SK-N-SH treated with all-trans-retinoic acid at 6 μM for 48 hours (cell line): ENCODE measurements around the gene IDH1.

Experiments used
- ATAC-seq: fragments of 200-7000 bp; cut with Tn5 transposase; 3 replicates; pipeline ENCODE4 v1.9.1; 2020; ENCODE audit warnings: mild to moderate bottlenecking, moderate library complexity
- ARNTL ChIP-seq: fragments of 450-650 bp; formaldehyde crosslinking; IDR thresholded peaks from 2 replicates; pipeline ENCODE4 v1.5.0; 2020; ENCODE audit warnings: low read depth, mild to moderate bottlenecking, moderate library complexity, borderline replicate concordance
- BACH2 ChIP-seq: fragments of 250-450 bp; sonication (Bioruptor Pico); IDR thresholded peaks from 2 replicates; pipeline ENCODE4 v1.9.0; 2021; ENCODE audit warnings: mild to moderate bottlenecking, borderline replicate concordance
- ESRRG ChIP-seq: fragments of 250-450 bp; sonication (Bioruptor Pico); IDR thresholded peaks from 2 replicates; pipeline ENCODE4 v1.6.1; 2021; ENCODE audit warnings: mild to moderate bottlenecking
- GLIS3 ChIP-seq: fragments of 250-450 bp; sonication (Bioruptor Pico); IDR thresholded peaks from 2 replicates; pipeline ENCODE4 v1.5.0; 2020; ENCODE audit warnings: mild to moderate bottlenecking, moderate library complexity
- ISL1 ChIP-seq: fragments of 250-450 bp; sonication (Bioruptor Pico); IDR thresholded peaks from 2 replicates; pipeline ENCODE4 v2.1.2; 2022; ENCODE audit warnings: mild to moderate bottlenecking, moderate library complexity
- RARB ChIP-seq: fragments of 250-450 bp; sonication (Bioruptor Pico); IDR thresholded peaks from 2 replicates; pipeline ENCODE4 v1.8.0; 2021; ENCODE audit warnings: mild to moderate bottlenecking, moderate library complexity
- SNAI2 ChIP-seq: fragments of 250-450 bp; sonication (Bioruptor Pico); IDR thresholded peaks from 2 replicates; pipeline ENCODE4 v1.5.0; 2020; ENCODE audit warnings: mild to moderate bottlenecking, moderate library complexity
- TCF4 ChIP-seq: fragments of 250-450 bp; sonication (Bioruptor Pico); IDR thresholded peaks from 2 replicates; pipeline ENCODE4 v1.8.0; 2021; ENCODE audit warnings: mild to moderate bottlenecking, moderate library complexity, borderline replicate concordance
- TOX ChIP-seq: fragments of 250-450 bp; sonication (Bioruptor Pico); IDR thresholded peaks from 2 replicates; pipeline ENCODE4 v1.8.0; 2021; ENCODE audit warnings: mild to moderate bottlenecking, moderate library complexity, borderline replicate concordance
- ZC3H10 ChIP-seq: fragments of 250-450 bp; sonication (Bioruptor Pico); IDR thresholded peaks from 2 replicates; pipeline ENCODE4 v1.5.1; 2021; ENCODE audit warnings: mild to moderate bottlenecking, moderate library complexity
- ZFP30 ChIP-seq: fragments of 450-650 bp; formaldehyde crosslinking; IDR thresholded peaks from 2 replicates; pipeline ENCODE4 v1.5.0; 2022; ENCODE audit warnings: mild to moderate bottlenecking, moderate library complexity
- ZNF565 ChIP-seq: fragments of 450-650 bp; formaldehyde crosslinking; conservative IDR thresholded peaks from 2 replicates; pipeline ENCODE4 v1.5.0; 2020; ENCODE audit warnings: low read depth, mild to moderate bottlenecking, moderate library complexity
- ZNF70 ChIP-seq: fragments of 450-650 bp; formaldehyde crosslinking; IDR thresholded peaks from 2 replicates; pipeline ENCODE4 v1.5.0; 2020; ENCODE audit warnings: mild to moderate bottlenecking, moderate library complexity
- ZNF8 ChIP-seq: fragments of 450-650 bp; formaldehyde crosslinking; IDR thresholded peaks from 2 replicates; pipeline ENCODE4 v1.5.0; 2020; ENCODE audit warnings: mild to moderate bottlenecking, moderate library complexity
- TF ChIP-seq, protein P1 (sequence below): fragments of 250-450 bp; sonication (Bioruptor Pico); IDR thresholded peaks from 2 replicates; pipeline ENCODE4 v1.5.0; 2020; ENCODE audit warnings: mild to moderate bottlenecking, moderate library complexity
- TF ChIP-seq, protein P2 (sequence below): fragments of 250-450 bp; sonication (Bioruptor Pico); IDR thresholded peaks from 2 replicates; pipeline ENCODE4 v1.8.0; 2020; ENCODE audit warnings: mild to moderate bottlenecking, moderate library complexity, borderline replicate concordance
- TF ChIP-seq, protein P3 (sequence below): fragments of 250-450 bp; sonication (Bioruptor Pico); IDR thresholded peaks from 2 replicates; pipeline ENCODE4 v1.5.1; 2021; ENCODE audit warnings: mild to moderate bottlenecking, moderate library complexity
- TF ChIP-seq, protein P4 (sequence below): fragments of 250-450 bp; sonication (Bioruptor Pico); IDR thresholded peaks from 2 replicates; pipeline ENCODE4 v1.8.0; 2021; ENCODE audit warnings: low read depth, mild to moderate bottlenecking, moderate library complexity, borderline replicate concordance
- TF ChIP-seq, protein P5 (sequence below): fragments of 250-450 bp; sonication (Bioruptor Pico); IDR thresholded peaks from 2 replicates; pipeline ENCODE4 v1.5.1; 2020; ENCODE audit warnings: low read depth, mild to moderate bottlenecking, moderate library complexity

The IDH1 gene

DNA sequence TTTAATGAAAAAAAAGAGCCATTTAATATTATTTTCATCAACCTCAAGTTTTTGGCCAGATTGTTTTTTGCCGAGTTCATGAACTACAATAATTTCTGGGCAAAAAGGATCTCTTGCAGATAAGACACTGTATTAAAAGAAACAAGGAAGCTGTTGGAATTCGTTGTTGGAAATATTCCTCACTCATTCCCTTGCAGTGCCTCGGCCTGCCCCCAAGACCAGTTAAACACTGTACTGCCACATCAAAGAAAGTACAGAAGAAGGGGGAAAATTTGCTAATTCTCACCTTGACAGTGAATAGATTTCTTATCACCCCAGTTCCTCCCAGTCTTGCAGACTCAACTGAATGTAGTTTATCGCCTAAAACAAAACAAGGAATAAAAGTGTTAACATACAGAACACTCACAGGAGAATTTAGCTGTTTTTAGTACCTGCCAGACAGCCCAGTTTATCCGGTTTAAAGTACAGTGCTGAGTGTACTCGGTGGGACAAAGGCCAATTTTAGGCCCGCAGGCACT, 1.2 kb downstream of the IDH1 start:
- ATAC-seq, result peak; percentile 7
- TF ChIP-seq ZNF70 (CRISPR knock-in tag) (no peak), BACH2 (CRISPR knock-in tag) (no peak), ZC3H10 (CRISPR knock-in tag) (no peak), ZNF8 (CRISPR knock-in tag) (no peak), ZFP30 (CRISPR knock-in tag) (no peak)
- TF ChIP-seq, protein P1, sequence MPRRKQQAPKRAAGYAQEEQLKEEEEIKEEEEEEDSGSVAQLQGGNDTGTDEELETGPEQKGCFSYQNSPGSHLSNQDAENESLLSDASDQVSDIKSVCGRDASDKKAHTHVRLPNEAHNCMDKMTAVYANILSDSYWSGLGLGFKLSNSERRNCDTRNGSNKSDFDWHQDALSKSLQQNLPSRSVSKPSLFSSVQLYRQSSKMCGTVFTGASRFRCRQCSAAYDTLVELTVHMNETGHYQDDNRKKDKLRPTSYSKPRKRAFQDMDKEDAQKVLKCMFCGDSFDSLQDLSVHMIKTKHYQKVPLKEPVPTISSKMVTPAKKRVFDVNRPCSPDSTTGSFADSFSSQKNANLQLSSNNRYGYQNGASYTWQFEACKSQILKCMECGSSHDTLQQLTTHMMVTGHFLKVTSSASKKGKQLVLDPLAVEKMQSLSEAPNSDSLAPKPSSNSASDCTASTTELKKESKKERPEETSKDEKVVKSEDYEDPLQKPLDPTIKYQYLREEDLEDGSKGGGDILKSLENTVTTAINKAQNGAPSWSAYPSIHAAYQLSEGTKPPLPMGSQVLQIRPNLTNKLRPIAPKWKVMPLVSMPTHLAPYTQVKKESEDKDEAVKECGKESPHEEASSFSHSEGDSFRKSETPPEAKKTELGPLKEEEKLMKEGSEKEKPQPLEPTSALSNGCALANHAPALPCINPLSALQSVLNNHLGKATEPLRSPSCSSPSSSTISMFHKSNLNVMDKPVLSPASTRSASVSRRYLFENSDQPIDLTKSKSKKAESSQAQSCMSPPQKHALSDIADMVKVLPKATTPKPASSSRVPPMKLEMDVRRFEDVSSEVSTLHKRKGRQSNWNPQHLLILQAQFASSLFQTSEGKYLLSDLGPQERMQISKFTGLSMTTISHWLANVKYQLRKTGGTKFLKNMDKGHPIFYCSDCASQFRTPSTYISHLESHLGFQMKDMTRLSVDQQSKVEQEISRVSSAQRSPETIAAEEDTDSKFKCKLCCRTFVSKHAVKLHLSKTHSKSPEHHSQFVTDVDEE (CRISPR knock-in tag), result no peak
- TF ChIP-seq, protein P2, sequence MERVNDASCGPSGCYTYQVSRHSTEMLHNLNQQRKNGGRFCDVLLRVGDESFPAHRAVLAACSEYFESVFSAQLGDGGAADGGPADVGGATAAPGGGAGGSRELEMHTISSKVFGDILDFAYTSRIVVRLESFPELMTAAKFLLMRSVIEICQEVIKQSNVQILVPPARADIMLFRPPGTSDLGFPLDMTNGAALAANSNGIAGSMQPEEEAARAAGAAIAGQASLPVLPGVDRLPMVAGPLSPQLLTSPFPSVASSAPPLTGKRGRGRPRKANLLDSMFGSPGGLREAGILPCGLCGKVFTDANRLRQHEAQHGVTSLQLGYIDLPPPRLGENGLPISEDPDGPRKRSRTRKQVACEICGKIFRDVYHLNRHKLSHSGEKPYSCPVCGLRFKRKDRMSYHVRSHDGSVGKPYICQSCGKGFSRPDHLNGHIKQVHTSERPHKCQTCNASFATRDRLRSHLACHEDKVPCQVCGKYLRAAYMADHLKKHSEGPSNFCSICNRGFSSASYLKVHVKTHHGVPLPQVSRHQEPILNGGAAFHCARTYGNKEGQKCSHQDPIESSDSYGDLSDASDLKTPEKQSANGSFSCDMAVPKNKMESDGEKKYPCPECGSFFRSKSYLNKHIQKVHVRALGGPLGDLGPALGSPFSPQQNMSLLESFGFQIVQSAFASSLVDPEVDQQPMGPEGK (CRISPR knock-in tag), result no peak

DNA sequence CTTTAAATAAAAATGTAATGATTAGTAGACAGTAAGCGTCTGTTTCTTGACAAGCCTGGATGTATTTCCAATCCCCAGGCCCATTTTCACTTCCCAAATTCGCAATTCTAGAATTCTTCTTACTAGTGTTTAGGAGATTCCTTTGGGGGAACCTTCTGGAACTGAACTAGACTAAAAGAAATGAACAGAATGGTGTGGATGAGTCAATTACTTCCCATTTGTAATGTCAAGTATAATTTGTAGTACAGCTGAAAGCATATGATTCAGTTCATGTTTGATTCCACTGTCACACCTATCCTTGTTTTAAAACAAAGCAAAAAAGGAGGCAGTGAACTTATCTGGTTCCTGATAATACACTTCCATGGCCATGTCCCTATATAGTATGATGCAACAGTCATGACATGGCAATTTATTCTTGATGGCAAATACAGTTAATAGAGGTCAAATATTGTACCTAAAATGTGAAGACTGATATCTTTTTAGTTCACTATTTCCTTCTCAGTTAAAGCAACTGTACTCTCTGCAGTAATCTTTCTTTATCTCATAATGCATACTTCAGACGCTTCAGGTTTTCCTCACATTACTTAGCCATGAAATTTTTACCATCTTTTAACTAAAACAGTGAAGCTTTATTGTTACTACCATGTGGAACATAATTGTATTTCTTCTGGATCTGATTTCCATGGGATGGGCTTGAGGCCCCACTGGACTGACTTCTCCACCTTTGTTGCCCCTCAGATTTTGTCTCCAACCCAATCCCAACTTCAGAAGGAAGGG, 2.0 kb downstream of the IDH1 start:
- ATAC-seq, result no peak
- TF ChIP-seq ESRRG (CRISPR knock-in tag), result no peak
- no peak for TF ChIP-seq ZFP30 (CRISPR knock-in tag)
- TF ChIP-seq, protein P3, sequence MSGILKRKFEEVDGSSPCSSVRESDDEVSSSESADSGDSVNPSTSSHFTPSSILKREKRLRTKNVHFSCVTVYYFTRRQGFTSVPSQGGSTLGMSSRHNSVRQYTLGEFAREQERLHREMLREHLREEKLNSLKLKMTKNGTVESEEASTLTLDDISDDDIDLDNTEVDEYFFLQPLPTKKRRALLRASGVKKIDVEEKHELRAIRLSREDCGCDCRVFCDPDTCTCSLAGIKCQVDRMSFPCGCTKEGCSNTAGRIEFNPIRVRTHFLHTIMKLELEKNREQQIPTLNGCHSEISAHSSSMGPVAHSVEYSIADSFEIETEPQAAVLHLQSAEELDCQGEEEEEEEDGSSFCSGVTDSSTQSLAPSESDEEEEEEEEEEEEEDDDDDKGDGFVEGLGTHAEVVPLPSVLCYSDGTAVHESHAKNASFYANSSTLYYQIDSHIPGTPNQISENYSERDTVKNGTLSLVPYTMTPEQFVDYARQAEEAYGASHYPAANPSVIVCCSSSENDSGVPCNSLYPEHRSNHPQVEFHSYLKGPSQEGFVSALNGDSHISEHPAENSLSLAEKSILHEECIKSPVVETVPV (CRISPR knock-in tag), result no peak
- TF ChIP-seq SNAI2, result no peak
- TF ChIP-seq, all 23 proteins: peak for 0

DNA sequence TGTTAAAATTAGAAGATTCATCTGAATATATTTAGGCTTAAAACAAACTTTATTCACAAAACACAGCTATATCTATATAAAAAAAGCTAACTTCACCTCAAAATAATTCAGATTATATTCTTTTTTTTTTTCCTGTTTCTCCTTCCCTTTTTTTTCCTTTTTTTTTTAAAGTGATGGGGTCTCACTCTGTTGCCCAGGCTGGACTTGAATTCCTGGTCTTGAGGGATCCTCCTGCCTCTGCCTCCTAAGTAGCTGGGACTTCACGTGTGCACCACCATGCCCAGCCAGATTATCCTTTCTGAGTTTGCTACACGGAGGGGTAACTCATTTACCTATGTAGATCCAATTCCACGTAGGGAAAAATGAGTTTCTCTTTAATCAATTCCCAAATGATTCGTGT, 3.8 kb downstream of the IDH1 start:
- no peak for ATAC-seq
- TF ChIP-seq ARNTL (CRISPR knock-in tag), result no peak
- TF ChIP-seq SNAI2, result no peak
- TF ChIP-seq, protein P4, sequence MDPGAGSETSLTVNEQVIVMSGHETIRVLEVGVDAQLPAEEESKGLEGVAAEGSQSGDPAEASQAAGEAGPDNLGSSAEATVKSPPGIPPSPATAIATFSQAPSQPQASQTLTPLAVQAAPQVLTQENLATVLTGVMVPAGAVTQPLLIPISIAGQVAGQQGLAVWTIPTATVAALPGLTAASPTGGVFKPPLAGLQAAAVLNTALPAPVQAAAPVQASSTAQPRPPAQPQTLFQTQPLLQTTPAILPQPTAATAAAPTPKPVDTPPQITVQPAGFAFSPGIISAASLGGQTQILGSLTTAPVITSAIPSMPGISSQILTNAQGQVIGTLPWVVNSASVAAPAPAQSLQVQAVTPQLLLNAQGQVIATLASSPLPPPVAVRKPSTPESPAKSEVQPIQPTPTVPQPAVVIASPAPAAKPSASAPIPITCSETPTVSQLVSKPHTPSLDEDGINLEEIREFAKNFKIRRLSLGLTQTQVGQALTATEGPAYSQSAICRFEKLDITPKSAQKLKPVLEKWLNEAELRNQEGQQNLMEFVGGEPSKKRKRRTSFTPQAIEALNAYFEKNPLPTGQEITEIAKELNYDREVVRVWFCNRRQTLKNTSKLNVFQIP (CRISPR knock-in tag), result no peak
- no peak for TF ChIP-seq ZFP30 (CRISPR knock-in tag)
- TF ChIP-seq ZNF565, result no peak

DNA sequence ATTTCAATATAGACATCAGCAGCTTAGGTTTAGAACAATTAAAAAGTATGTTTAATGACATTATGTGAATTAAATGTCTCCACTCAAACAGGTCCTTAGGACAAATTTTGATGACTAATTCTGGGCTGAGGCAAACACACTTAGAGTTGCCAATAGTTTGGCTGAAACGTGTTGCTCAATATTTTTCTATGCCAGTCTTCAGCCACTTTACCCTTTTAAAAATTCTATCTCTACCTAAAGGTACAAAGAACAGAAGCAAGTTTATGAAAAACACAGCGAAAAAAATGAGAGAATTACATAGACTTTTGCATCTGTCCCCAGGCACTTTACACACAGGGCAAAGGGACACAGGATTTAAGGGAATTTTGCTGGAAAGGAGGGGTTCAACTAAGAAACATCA, 4.5 kb downstream of the IDH1 start:
- no peak for ATAC-seq
- TF ChIP-seq ZC3H10 (CRISPR knock-in tag) (no peak), RARB (CRISPR knock-in tag) (no peak), TOX (CRISPR knock-in tag) (no peak), ZNF70 (CRISPR knock-in tag) (no peak), ISL1 (no peak), GLIS3 (no peak), TCF4 (no peak), ZFP30 (CRISPR knock-in tag) (no peak)
- TF ChIP-seq, protein P4 (CRISPR knock-in tag), result no peak
- TF ChIP-seq, protein P5, sequence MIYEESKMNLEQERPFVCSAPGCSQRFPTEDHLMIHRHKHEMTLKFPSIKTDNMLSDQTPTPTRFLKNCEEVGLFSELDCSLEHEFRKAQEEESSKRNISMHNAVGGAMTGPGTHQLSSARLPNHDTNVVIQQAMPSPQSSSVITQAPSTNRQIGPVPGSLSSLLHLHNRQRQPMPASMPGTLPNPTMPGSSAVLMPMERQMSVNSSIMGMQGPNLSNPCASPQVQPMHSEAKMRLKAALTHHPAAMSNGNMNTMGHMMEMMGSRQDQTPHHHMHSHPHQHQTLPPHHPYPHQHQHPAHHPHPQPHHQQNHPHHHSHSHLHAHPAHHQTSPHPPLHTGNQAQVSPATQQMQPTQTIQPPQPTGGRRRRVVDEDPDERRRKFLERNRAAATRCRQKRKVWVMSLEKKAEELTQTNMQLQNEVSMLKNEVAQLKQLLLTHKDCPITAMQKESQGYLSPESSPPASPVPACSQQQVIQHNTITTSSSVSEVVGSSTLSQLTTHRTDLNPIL (CRISPR knock-in tag), result no peak
- TF ChIP-seq, protein P1 (CRISPR knock-in tag), result no peak
- TF ChIP-seq, protein P3 (CRISPR knock-in tag), result no peak
